Bronchial epithelial cell (primary cell): Measurements from ENCODE around the gene CCDC158. TPM values are rescaled to one million over a fixed set of nuclear protein-coding genes. Genes with fewer than 3 reads are reported as not detected.

Experiments
- DNase-seq: peaks from one replicate; pipeline ENCODE4 v3.0.0-alpha.2; 2010; ENCODE audit warnings: low read depth
- FAIRE-seq: peaks from 2 replicates; lab custom pipeline; 2011; peaks lifted over from hg19 to GRCh38; lab: Jason Lieb, UNC
- H3K27me3 ChIP-seq: 2 replicates; pipeline ENCODE4 v1.5.1; 2011; ENCODE audit warnings: low read length; ENCODE audit not compliant: control insufficient read depth, insufficient read depth
- H3K36me3 ChIP-seq: 2 replicates; pipeline ENCODE4 v1.5.1; 2011; ENCODE audit warnings: low read length; ENCODE audit not compliant: control insufficient read depth, insufficient read depth
- H3K4me3 ChIP-seq: 2 replicates; pipeline ENCODE4 v1.5.1; 2011; ENCODE audit warnings: mild to moderate bottlenecking, low read depth, low read length, control low read depth
- total RNA-seq: library from RNA; depleted of rRNA; stranded (reverse); fragments of >200 nt; gene quantifications from 2 replicates; pipeline ENCODE4 v1.2.1, GENCODE V29; 2014
- TF ChIP-seq, protein P1 (sequence below): IDR thresholded peaks from 2 replicates; pipeline ENCODE4 v1.5.1; 2011; ENCODE audit warnings: mild to moderate bottlenecking, moderate library complexity, low read length, control low read depth, inconsistent platforms; ENCODE audit not compliant: insufficient read depth, severe bottlenecking

CCDC158 gene
- total RNA-seq: under 0.01 and 0.13 TPM in 2 replicates

DNA sequence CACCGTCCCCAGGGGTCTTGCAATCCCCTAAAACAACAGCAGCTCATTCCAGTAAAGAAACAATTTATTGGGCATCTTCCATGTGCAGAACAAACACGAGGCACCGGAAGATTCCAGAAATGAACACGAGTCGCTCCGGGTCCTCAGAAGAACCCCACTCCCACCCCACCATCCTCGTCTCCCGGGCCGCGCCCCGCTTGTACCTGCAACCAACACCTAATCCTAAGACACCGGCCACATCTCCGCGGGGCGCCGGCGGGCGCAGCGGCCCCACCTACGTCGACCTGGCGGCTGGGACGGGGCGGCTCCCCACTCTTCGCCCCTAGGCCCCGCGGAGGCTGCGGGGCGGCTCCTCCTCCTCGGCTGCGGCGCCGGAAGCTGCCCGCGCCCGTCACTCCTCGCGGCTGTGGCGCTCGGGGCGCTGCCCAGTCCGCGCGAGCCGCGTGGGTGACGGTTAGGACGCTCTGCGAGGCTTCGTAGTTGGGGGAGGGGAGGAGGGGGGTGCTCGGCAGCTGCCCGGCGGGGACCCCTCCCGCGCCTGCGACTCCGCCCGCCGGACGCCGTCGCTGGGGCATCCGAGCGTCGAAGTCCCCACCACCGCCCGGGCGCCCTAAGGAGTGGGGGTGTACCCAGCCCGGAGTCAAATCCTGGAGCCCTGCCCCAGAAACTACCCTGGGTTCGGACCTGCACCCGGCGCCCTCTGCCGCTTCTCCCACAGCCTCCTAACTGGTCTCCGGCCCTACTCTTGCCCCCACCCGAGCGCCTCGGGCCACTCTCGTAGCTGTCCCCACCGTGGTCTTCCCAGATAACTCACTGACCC, at the start of gene CCDC158:
TSS of gene CCDC158 (minus strand) at position 380 of the 820 bp plus-strand sequence. CDS start 17,934 bp downstream, outside the sequence.
- H3K4me3 ChIP-seq: peak within 1 kb of the TSS; percentile 53
- TF ChIP-seq, protein P1, sequence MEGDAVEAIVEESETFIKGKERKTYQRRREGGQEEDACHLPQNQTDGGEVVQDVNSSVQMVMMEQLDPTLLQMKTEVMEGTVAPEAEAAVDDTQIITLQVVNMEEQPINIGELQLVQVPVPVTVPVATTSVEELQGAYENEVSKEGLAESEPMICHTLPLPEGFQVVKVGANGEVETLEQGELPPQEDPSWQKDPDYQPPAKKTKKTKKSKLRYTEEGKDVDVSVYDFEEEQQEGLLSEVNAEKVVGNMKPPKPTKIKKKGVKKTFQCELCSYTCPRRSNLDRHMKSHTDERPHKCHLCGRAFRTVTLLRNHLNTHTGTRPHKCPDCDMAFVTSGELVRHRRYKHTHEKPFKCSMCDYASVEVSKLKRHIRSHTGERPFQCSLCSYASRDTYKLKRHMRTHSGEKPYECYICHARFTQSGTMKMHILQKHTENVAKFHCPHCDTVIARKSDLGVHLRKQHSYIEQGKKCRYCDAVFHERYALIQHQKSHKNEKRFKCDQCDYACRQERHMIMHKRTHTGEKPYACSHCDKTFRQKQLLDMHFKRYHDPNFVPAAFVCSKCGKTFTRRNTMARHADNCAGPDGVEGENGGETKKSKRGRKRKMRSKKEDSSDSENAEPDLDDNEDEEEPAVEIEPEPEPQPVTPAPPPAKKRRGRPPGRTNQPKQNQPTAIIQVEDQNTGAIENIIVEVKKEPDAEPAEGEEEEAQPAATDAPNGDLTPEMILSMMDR: no peak
- H3K27me3 ChIP-seq: no peaks in the 10 kb centered on the region
- DNase-seq (no peak), FAIRE-seq (no peak)
- H3K36me3 ChIP-seq: no peaks in the 10 kb centered on the region

DNA sequence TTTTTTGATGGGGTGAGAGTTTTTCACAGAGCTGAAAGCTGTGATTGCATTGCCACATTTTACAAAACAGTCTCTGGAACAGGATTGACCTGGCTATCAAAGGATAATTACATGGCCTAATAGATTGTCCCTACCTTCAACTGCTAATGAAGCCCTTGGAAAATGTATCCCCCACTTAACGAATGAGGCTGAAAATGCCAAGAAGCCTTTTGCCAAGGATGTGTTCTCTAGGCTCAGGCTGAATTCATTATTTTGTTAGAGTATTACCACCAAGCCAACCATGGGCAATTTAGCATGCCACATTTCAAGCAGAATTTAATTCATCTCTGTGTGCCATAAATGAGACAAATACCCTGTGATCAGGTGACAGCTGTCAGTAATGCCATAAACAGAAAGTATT, 49.6 kb upstream of the CCDC158 start:
- TF ChIP-seq, protein P1: no peak
- no peaks in the 10 kb centered on the region for H3K36me3 ChIP-seq
- DNase-seq (no peak), FAIRE-seq (no peak)
- no peaks in the 10 kb centered on the region for H3K27me3 ChIP-seq
- no peak overlapping the region for H3K4me3 ChIP-seq

DNA sequence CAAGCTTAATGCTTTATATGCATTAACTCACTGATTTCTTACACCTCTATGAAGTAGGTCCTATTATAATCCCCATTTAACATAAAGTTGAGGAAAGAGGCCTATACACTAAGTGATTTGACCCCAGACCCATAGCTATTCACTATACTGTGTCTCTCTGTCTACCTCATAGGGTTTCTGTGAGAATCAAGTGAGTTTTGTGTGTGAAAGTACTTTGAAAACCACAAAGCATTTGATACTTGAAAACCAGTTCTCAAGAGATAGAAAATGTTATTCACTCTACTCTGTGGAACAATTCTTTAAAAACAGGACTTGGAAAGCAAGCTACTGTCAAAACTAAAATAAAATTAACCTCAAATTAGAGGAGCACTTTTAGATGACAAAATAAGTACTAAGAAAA, 49.1 kb upstream of the CCDC158 start:
- no peak for DNase-seq
- no peak for FAIRE-seq
- TF ChIP-seq, protein P1: no peak
- Histone ChIP-seq H3K4me3 (no peak overlapping the region), H3K36me3 (no peaks in the 10 kb centered on the region), H3K27me3 (no peaks in the 10 kb centered on the region)

DNA sequence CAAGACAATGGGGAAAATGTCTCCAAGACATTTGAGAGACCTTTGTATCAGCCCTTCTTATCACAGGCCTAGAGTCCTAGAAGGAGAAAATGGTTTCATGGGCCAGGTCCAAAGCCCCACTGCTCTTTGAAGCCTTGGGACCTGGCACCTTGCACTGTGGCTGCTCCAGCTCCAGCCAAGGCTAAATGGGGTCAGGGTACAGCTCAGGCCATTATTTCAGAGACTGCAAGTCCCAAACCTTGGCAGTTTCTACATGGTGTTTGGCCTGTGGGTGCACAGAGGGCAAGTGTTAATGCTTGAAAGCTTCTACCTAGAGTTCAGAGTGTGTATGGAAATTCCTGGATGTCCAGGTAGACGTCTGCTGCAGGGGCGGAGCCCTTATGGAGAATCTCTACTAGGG, 42.6 kb upstream of the CCDC158 start:
- Histone ChIP-seq H3K4me3 (no peak overlapping the region), H3K27me3 (no peaks in the 10 kb centered on the region), H3K36me3 (no peaks in the 10 kb centered on the region)
- DNase-seq (no peak), FAIRE-seq (no peak)
- TF ChIP-seq, protein P1: no peak

DNA sequence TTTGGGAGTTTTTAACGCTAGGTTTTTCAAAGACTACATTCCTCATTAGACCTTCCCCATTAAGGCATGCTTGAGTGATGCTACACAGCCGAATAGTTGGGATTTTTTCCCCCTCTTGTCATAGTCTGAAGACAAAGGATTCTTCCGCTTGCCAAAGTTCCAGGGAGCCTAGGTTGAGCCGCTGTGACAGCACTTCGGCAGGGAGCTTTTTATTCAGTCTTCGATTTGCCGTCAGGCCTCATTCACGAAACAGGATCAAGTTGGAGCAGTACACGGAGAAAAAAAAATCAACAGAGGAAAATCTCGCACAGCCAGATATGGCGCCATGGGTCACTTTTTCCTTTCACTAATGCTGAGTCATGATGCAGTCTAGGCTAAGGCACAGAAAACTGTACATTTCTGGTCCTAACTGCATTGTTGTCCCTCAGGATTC, 38.4 kb upstream of the CCDC158 start:
- peak; percentile 75 for DNase-seq
- FAIRE-seq: no peak
- TF ChIP-seq, protein P1: no peak

DNA sequence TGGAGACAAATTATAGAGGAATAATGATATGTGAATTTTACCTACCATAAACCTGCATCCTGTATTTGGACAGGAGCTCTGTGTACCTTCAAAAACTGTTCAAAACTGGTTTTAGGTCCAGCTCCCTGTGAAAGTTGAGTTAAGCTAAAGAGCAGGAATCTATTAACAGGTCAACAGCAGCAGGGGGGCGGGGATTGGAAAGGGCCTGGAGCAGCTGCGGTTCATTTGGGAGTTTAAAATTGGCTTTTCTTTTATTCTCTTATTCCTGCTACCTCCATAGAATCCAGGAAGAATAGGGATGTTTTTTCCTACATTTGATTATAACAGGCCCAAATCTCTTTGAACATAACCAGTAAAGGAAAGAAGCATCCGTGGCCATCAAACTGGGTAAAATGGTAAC, 37.9 kb upstream of the CCDC158 start:
- TF ChIP-seq, protein P1: no peak
- FAIRE-seq (no peak), DNase-seq (no peak)
- no peaks in the 10 kb centered on the region for H3K27me3 ChIP-seq
- H3K4me3 ChIP-seq: no peak overlapping the region
- H3K36me3 ChIP-seq: no peaks in the 10 kb centered on the region

More for the DNA sequence above, 38.4 kb upstream of the CCDC158 start:
- no peaks in the 10 kb centered on the region for H3K36me3 ChIP-seq
- no peak overlapping the region for H3K4me3 ChIP-seq
- H3K27me3 ChIP-seq: no peaks in the 10 kb centered on the region
